Kidney epithelial cell (primary cell): ENCODE results near the gene GLB1L. TPM values are rescaled to one million over a fixed set of nuclear protein-coding genes. Genes with fewer than 3 reads are reported as not detected.

Source experiments
- DNase-seq: peaks from one replicate; pipeline ENCODE4 v3.0.0-alpha.2; 2010; ENCODE audit warnings: low read depth
- H3K27me3 ChIP-seq: 2 replicates; pipeline ENCODE4 v1.6.0; 2011; ENCODE audit warnings: low read length; ENCODE audit not compliant: control insufficient read depth, insufficient read depth
- H3K36me3 ChIP-seq: 2 replicates; pipeline ENCODE4 v1.5.1; 2011; ENCODE audit warnings: low read length; ENCODE audit not compliant: control insufficient read depth, insufficient read depth
- H3K4me3 ChIP-seq: 2 replicates; pipeline ENCODE4 v1.5.1; 2011; ENCODE audit warnings: low read depth, mild to moderate bottlenecking, control low read depth, low read length
- CTCF ChIP-seq: IDR thresholded peaks from 2 replicates; pipeline ENCODE4 v1.5.1; 2011; ENCODE audit warnings: mild to moderate bottlenecking, moderate library complexity, low read length, control low read depth, inconsistent platforms; ENCODE audit not compliant: insufficient read depth, poor library complexity, severe bottlenecking
- total RNA-seq: library from RNA; depleted of rRNA; stranded (reverse); fragments of >200 nt; gene quantifications from 2 replicates; pipeline ENCODE4 v1.2.3, GENCODE V29; 2015

GLB1L gene
- total RNA-seq, 1 donor from 2014 or later, result 19.8 TPM

GRCh38 chr2:219282375-219282774 lies 37.1 kb upstream of the GLB1L start:
- Histone ChIP-seq H3K27me3 (no peaks in the 10 kb centered on the region), H3K4me3 (no peak overlapping the region), H3K36me3 (no peaks in the 10 kb centered on the region)
- no peak for TF ChIP-seq CTCF
- DNase-seq, result no peak

GRCh38 chr2:219281588-219281987 lies 36.3 kb upstream of the GLB1L start:
- Histone ChIP-seq H3K4me3 (no peak overlapping the region), H3K36me3 (no peaks in the 10 kb centered on the region), H3K27me3 (no peaks in the 10 kb centered on the region)
- no peak for DNase-seq
- TF ChIP-seq CTCF, result no peak

GRCh38 chr2:219280651-219281050 lies 35.4 kb upstream of the GLB1L start:
- TF ChIP-seq CTCF, result no peak
- no peaks in the 10 kb centered on the region for H3K36me3 ChIP-seq
- no peaks in the 10 kb centered on the region for H3K27me3 ChIP-seq
- no peak for DNase-seq
- H3K4me3 ChIP-seq, result no peak overlapping the region

- no peak for TF ChIP-seq CTCF
- no peaks in the 10 kb centered on the region for H3K27me3 ChIP-seq
- no peak for DNase-seq
- peak overlapping the region; percentile 63 for H3K4me3 ChIP-seq
- no peaks in the 10 kb centered on the region for H3K36me3 ChIP-seq
These were observed 34.8 kb upstream of the GLB1L start for GRCh38 chr2:219279916-219280516.

GRCh38 chr2:219279151-219279915 lies 34.1 kb upstream of the GLB1L start, which contains the start of gene DNAJB2:
Gene DNAJB2 (plus strand): TSS chr2:219279366. CDS start chr2:219279834, 468 bp downstream.
- Histone ChIP-seq H3K36me3 (no peaks in the 10 kb centered on the region), H3K4me3 (peak within 1 kb of the TSS; percentile 63), H3K27me3 (no peaks in the 10 kb centered on the region)
- peak; percentile 19 for TF ChIP-seq CTCF
- DNase-seq, result peak; percentile 97
